GM08714 (cell line): ENCODE measurements around the gene PTPN14.
A peak's percentile ranks its signal among the peaks of the same experiment; 100 is the strongest.

Source experiments
- H3K4me3 ChIP-seq: fragments of 200-500 bp; sonication (Bioruptor generic); 2 replicates; pipeline ENCODE4 v1.5.1; 2014; ENCODE audit warnings: mild to moderate bottlenecking, low read length, inconsistent platforms
- ZNF274 ChIP-seq: IDR thresholded peaks from 2 replicates; pipeline ENCODE4 v1.6.1; 2012; ENCODE audit warnings: mild to moderate bottlenecking, low read depth, low read length

PTPN14 gene

GRCh38 chr1:214444182-214444939 lies 107.0 kb downstream of the PTPN14 start:
- no peak for TF ChIP-seq ZNF274
- H3K4me3 ChIP-seq: no peak overlapping the region

GRCh38 chr1:214441119-214441518 lies 110.3 kb downstream of the PTPN14 start:
- TF ChIP-seq ZNF274: no peak
- no peak overlapping the region for H3K4me3 ChIP-seq

GRCh38 chr1:214440219-214440965 lies 111.0 kb downstream of the PTPN14 start:
- no peak for TF ChIP-seq ZNF274
- H3K4me3 ChIP-seq: no peak overlapping the region

- no peak for TF ChIP-seq ZNF274
- peak overlapping the region; percentile 53; the same call in 1 of the 2 replicates for H3K4me3 ChIP-seq
Observed at GRCh38 chr1:214439352-214440119, 111.9 kb downstream of the PTPN14 start.

- TF ChIP-seq ZNF274: no peak
Observed at GRCh38 chr1:214438530-214438929, 112.9 kb downstream of the PTPN14 start.

GRCh38 chr1:214438075-214438474 lies 113.3 kb downstream of the PTPN14 start:
- no peak for TF ChIP-seq ZNF274
- H3K4me3 ChIP-seq: no peak overlapping the region

More at GRCh38 chr1:214438530-214438929, 112.9 kb downstream of the PTPN14 start:
- 0 out of 2 replicates have a peak overlapping the region, but pooled peaks have one; percentile 8 for H3K4me3 ChIP-seq

GRCh38 chr1:214435867-214436266 lies 115.5 kb downstream of the PTPN14 start:
- no peak overlapping the region for H3K4me3 ChIP-seq
- no peak for TF ChIP-seq ZNF274

GRCh38 chr1:214432245-214432644 lies 119.2 kb downstream of the PTPN14 start:
- no peak overlapping the region for H3K4me3 ChIP-seq
- no peak for TF ChIP-seq ZNF274

- no peak overlapping the region for H3K4me3 ChIP-seq
- TF ChIP-seq ZNF274: no peak
Observed at GRCh38 chr1:214429951-214430770, 121.2 kb downstream of the PTPN14 start.

- H3K4me3 ChIP-seq: peak overlapping the region; percentile 48; the same call in 1 of the 2 replicates
- TF ChIP-seq ZNF274: no peak
Observed at GRCh38 chr1:214427871-214428277, 123.5 kb downstream of the PTPN14 start.

GRCh38 chr1:214426426-214426812 lies 125.0 kb downstream of the PTPN14 start:
- no peak for TF ChIP-seq ZNF274
- H3K4me3 ChIP-seq: no peak overlapping the region

GRCh38 chr1:214425716-214426425 lies 125.5 kb downstream of the PTPN14 start:
- H3K4me3 ChIP-seq: no peak overlapping the region
- no peak for TF ChIP-seq ZNF274

GRCh38 chr1:214425101-214425500 lies 126.3 kb downstream of the PTPN14 start:
- no peak overlapping the region for H3K4me3 ChIP-seq
- TF ChIP-seq ZNF274: no peak

- no peak for TF ChIP-seq ZNF274
- no peak overlapping the region for H3K4me3 ChIP-seq
Observed at GRCh38 chr1:214423045-214423444, 128.4 kb downstream of the PTPN14 start.
